ENCODE measurements around the gene RANBP9.

The RANBP9 gene

DNA sequence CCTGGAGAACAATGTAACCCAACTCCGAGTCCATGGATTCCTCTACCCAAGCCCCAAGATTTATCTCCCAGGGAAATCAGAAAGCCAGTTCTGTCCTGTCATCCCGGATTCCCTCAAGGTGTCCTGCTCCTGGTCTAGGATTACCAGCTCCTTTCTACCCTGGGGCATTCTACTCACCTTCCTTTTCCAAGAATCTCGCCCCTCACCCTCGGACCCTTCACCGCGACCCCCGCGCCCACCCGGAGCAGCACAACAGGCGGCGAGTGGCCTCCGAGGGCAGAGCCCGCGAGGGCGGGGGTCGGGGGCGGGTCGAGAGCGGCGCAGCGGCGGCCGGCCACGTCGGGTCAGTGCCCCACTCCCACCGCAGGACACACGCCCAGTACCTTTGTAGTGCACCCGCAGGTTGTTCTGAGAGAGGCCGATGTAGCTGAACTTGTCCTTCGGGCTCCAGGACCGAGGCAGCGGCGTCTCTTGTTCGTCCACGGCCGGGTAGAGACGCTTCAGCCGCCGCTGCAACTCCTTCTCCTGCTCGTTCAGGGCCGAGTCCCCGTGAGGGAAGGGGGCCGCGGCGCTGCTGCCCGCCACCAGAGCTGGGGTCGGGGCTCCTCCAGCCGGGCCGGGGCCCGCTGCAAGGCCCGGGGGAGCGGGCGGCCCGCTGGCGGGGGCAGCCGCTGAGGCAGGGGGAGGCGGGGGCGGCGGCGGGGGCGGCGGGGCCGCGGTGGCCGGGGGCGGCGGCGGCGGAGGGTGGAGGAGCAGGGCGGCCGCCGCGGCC lies 897 bp downstream of the RANBP9 start:
- no peak for DNase-seq

DNA sequence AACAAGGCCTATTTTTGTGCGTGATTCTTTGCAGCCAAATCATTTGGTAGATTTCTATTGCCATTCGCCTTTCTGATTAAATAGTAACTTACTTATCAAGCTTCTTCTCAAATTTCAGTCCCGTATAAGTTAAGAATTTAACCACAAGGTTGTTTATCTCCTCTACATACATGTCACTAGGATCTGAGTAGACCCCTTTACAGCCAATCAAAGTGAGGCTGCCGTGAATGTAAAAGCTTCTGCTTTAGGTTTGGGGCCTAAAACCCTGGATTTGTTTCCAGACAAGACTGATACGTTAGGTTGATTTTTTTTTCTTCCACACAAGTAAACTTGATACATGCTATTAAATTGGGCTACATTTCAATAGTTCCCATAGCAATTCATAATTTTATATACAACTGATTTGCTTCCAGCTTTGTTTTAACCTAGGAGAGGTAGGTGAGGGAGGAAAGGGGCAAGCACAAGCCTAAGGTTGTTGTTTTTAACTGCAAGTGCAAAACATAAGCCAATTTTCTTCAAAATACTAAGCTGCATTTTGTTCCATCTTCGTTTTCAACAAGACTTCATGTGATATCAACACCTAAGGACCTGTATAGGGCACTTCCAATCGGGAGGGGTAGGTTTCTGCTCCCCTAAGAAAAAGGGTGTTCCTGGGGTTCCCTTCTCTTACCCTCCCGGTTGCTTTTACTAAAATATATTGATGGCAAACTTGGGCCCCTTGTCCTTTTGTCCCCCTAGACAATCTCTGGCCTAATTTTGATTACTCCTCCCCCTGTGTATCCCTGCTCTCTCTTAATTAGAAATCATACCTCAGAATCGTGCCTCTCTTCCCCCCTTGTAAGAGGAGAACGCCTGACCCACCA lies 1.7 kb downstream of the RANBP9 start:
- DNase-seq: no peak

DNA sequence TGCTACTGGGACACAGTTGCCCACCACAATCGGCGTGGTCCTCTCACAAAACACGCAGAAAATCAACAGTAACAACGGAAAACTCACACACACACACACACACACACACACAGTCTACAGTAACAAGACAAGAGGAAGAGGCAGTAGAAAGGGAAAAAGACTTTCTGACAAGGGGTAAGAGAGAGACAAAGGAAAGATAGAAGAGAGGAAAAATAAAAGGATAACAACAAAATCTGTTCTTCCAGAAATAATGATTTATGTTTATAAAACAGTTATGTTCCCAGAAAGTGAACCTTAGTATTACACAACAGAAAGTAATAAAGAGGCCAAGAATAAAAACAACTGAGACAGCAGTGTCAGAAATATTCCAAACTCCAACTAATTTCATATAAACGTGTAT lies 2.9 kb downstream of the RANBP9 start:
- no peak for DNase-seq

DNA sequence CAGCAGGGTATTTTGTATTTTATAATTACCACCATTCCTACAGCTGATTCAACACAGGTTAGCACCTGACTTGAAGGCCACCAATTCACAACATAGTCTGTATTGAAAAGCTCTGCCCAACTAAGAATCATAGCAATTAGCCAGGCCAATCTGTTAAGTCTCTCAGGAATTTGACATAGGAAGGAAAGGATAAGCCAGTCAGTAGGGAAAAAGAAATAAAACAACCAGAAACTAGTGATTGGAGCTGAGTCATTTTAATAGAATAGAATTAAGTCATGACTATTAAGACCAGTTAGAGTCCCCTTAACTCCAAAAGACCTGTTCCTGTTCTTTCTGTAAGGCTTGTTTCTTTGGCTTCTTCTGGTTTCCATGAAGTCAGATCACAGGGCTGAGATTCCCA lies 8.1 kb downstream of the RANBP9 start:
- DNase-seq: no peak

DNA sequence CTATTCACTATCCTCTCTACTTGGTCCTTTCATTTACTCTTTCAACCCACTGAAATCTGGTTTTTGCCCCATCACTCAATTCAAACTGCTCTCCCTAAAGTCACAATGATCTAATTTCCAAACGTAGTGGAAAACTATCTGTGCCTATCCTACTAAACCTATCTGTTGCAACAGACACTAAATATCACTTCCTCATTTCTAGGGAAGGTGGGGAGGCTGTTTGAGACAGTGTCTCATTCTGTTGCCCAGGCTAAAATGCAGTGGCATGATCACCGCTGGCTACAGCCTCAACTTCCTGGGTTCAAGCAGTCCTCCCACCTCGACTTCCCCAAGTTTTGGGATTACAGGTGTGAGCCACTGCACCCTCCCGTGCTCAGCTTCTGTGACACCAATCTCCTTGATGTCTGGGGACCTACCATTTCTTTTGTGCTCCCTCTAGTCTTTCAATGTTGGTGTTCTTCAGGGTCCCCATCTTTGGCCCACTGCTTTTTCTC lies 8.8 kb downstream of the RANBP9 start:
- no peak for DNase-seq

DNA sequence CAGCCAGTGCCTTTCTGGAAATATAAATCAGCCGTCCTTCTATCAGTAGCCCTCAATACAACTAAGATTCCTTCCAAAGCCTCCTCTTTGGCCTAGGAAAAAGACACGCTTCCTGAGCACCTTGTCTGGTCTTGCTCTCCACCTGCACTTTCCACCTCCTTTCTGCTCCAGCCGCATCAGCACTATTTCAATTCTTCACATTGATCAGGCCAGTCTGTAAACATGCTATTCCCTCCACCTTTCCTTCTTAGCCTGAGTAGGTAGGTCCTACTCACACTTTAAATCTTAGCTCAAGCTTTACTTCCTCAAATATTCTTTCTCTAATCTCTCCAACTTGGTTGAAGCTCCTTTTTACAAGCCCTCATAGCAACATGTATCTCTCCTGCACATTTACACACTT lies 11.4 kb downstream of the RANBP9 start:
- DNase-seq: no peak

DNA sequence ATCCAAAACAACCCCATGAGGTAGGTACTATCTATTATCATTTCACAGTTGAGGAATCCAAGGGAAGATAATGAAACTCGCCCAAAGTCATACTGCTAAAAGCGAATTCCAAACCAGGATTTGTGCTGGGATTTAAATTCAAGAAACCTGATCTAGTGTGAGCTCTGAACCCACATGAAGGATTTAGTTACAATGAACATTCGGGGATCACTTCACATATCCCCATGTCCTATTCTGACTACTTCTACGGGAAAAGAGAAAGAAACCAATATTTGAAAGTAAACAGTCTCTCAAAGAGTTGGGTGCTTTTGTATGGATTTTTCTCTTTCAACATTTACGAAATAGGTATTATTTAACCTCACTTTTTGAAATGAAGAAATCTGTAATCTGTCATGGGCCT lies 12.9 kb downstream of the RANBP9 start:
- DNase-seq: no peak

DNA sequence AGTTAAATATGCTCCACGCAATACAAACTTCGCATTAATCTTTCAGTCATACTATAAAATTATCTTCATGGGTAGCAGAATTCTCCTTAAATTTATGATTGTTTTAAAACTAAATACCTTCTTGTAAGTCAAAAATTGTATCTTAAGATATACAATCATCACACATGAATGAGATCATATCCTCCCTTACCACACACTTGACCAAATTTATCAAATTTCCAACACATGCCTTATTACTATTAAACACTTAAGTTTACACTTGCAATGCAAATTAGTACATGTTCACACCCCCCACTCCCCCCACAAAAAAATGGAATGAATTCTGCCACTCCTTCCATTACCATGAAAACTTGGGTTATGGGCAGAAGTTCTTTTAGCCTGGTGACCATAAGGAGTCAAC lies 13.8 kb downstream of the RANBP9 start:
- DNase-seq: no peak

DNA sequence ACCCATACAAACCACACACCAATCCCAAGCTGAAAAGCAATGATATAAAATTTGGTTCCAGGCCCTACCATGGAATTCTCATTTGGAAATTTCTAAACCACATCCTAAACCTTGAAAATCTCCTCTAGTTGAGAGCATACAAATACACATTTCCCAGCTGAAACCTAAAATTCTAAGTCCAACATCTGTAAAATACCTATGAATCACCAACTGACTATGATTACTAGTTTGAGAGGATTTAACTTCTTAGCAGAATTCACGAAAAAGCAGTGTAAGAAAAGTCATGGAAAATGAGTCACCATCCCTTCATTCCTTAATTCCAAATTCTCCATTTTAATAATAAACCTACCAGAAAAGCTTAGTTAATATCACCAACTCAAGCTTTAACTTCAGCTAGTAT lies 15.4 kb downstream of the RANBP9 start:
- no peak for DNase-seq

DNA sequence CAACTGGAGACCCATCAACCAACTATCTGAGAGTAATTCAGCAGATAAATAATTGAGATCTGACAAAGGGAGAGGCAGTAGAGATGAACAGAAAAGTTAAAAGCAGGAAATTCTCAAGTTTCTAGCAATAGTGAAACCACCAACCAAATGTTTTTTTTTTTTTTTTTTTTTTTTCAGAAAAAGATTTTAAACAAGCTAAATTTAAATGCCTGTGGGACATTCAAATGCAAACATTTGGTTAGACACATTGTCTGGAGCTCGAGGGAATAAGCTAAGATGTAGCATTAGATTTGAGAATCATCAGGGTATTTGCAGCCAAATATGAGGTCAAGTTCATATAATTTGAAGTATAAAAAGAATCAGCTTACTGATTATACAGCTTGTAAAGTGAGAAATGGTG lies 16.4 kb downstream of the RANBP9 start:
- no peak for DNase-seq

DNA sequence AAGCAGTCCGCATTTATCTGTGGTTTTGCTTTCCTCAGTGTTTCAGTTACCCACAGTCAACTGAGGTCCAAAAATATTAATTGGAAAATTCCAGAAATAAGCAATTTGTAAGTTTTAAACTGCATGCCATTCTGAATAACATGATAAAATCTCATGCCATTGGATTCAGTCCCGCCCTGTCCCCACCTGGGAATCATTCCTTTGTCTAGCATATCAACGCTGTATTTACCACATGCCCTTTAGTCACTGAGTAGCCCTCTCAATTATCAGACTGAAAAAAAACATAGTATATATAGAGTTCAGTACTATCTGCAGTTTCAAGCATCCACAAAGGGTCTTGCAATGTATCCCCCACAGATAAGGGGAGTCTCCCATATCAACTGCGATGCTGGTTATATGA lies 17.1 kb downstream of the RANBP9 start:
- DNase-seq: no peak

DNA sequence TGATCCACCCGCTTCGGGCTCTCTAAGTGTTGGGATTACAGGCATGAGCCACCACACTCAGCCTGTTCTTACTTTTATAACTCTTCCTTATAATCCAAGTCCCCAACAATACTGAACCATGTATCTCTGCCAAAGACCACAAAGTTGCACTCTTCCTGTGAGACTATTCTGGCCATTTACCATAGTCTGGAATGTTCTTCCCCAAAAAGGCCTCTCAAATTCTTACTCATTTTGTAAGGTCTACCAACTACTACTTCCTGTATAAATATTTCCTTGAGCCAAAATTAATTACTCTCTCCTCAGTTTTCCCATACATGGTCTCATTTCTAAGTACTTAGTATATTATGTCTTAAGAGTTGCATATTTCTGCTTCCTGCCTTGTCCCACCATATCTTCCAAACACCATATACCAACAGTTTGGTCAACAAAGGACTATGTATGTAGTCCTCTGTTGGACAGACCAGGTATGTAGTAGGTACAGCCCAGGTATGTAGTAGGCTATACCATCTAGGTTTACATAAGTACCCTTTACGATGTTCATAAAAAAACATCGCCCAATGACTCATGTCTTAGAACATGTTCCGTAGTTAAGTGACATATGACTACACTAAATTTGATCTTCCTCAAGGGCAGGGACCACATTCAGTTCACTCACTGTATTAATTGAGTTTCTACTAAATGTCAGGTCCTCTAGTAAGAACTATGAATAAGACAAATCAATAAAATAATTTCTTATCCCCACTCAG lies 22.0 kb downstream of the RANBP9 start:
- DNase-seq: no peak

DNA sequence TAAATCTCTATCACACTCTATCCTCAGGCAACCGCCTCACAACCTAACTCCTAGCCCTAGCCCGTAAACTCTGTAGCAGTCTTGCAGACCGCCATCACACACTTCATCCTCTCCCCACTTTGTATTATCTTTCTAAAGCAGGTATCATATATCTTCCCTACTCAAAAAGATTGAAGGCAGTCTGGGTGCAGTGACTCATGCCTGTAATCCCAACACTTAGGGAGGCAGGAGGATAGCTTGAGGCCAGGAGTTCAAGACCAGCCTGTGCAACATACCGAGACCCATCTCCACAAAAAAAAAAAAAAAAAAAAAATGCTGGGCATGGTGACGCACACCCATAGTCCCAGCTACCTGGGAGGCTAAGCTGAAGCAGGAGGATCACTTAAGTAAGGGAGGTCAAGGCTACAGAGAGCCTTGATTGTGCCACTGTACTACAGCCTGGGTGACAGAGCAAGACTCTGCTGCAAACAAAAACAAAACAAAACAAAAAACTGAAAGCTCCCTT lies 22.9 kb downstream of the RANBP9 start:
- no peak for DNase-seq

DNA sequence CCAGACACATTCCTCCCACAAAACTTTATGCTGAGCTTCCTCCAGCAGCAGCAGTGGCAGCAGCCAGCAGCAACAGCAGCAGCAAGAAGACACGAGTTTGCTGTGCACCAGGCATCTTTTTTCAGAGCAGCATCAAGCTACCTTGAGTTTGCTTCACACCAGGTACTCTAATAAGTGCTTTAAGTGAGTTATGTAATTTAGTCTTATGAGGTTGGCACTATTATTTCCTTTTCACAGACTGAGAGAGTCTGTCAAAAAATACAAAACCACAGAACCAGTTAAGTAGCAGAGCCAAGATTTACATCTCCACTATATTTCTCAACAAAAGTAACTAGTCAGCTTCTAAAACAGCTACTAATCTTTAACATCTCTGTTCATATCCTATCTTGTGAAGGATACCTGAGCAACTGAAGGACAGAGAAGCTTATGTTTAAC lies 23.7 kb downstream of the RANBP9 start:
- DNase-seq: no peak

DNA sequence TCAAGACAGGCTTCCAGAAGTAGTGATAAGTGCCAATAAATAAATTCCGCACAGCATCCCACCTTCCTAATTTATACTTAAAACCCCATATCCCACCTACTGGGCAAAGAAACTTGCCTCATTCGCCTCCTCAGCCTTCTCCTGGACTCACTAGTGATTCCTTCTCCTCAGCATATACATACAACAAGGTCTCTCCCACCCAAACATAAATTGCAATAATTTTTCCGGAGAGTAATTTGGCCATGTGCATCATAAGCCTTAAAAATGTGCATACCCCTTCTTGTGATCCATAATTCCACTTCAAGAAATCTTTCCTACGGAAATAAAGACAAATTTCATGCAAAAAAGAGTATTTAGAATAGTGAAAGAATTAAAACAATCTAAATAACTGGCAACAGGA lies 26.8 kb downstream of the RANBP9 start:
- DNase-seq: no peak

DNA sequence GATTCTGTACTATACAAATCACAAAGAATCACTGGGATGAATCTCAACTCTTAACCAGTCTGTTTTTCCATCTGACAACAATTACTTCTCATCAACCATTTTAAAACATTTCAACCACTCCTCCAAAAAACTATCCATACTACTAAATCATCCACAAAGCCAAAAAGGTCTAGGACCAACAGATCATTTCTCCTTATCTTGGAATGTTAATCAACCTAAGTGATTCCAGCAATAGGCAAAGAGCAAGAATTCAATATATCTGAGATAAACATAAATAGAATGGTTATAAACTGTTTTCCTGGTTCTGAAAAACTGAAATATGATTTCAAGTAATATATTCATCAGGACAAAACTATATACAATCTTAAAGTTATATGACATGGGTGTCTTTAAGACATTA lies 28.6 kb downstream of the RANBP9 start:
- no peak for DNase-seq

DNA sequence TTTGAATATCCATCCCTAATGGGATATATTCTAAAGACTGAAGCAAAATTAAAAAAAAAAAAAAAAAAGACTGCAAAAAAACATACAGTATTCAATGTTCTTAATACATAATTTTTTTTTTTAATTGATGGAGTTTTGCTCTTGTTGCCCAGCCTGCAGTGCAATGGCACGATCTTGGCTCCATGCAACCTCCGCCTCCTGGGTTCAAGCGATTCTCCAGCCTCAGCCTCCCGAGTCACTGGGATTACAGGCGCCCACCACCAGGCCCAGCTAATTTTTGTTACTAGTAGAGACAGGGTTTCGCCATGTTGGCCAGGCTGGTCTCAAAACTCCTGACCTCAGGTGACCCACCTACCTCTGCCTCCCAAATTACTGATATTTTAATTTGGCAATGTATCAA lies 29.3 kb downstream of the RANBP9 start:
- no peak for DNase-seq

DNA sequence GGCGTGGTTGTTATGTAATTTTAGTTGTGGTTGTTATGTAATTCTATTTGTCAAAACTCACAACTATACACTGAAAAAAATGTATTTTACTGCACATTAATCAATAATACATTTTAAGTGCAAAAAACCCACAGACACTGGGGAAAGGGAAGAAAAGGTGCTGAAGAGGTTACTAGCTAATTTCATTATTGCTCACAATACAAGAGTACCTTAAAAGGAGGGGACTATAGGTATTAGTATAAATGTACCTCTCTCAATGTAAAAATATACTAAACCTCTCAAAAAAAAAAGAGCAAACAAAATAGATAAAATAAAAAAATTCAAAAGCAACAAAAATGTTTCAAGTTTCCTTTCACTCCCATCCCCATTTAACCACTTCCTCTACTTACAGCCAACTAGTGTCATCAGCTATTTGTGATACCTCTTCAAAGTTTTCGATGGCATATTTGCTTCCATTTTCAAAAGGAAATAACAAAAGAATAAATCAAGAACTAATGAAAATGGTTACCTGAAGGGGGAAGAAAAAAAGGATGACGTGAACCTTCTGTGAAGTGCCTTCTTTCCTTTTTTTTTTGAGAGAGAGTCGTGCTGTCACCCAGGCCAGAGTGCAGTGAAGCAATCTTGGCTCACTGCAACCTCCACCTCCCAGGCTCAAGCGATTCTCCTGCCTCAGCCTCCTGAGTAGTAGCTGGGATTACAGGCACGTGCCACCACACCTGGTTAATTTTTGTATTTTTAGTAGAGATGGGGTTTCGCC lies 30.2 kb downstream of the RANBP9 start:
- DNase-seq: no peak

DNA sequence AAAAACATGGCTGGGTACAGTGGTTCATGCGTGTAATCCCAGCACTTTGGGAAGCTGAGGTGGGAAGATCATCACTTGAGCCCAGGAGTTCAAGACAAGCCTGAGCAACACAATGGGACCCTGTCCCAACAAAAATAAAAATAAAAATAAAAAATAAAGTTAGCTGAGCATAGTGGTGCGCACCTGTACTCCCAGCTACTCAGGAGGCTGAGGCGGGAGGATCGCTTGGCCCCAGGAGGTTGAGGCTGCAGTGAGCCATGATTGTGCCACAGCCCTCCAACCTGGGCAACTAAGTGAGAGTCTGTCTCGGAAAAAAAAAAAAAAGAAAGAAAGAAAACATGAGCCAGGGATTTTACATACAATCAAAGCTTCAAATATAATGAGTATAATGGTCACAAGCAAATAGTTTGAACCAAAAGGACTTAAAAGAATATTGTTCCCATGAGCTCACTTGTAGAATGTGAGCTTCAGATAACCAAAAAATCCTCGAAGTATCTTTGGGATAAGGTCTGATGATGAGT lies 31.1 kb downstream of the RANBP9 start:
- no peak for DNase-seq

DNA sequence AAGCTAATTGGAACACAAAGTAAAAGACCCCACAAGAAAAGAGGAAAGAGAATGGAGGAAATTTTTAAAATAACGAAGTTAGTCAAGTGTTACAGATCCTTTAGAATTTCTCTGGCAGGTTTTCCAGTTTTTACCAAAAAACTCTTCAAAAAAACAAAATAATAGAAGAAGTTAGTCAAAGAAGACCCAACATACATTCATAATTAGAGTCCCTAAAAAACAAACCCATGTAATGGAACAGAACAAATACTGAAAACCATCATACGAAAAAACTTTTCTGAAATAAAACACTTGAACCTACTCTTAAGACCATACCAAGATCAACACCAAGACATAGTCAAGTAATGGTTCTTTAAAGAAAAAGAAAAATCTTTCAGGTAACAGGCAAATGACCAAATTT lies 31.6 kb downstream of the RANBP9 start:
- no peak for DNase-seq

DNA sequence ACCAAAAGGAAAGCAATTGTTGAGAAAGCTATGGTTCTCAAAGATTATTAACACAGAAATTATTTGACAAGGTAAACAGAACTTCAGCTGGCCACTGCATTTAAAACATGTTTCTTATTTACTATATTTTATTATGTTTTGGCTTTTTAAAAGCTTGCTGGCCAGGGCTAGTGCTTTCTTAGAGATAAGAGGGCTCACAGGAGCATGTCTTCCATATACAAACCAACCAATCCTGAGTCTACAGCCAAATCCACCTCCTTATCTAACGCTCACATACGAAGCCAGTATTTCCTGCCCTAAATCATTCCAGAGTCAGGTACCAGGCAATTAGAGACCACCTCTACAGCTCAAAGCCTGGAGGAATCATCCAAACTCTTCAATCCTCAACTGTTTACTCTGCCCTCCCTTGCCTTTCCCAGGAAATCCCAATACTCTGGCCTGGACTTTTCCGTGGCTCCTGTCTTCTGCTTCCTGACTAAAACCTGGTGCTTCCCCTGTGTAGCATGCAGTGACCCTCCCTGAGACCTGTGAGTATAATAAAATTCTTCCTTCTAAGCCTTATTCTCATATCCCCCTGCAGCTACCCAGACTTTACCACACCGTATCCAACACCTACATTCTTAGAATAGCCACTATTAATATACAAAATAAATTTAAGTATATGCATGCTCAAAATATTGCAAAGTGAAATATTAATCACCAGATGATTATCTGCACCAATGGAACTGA lies 33.2 kb downstream of the RANBP9 start:
- no peak for DNase-seq

DNA sequence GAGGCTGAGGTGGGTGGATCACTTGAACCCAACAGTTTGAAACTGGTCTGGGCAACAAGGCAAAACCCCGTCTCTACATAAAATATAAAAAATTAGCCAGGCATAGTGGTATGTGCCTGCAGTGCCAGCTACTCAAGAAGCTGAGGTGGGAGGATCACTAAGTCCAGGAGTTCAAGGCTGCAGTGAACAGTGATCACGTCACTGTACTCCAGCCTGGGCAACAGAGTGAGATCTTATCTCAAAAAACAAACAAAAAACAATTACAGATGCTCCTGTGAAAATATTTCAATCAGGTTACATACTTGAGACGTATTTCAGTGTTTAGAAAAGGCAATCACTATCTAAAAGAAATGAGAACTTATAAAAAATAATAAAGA lies 33.8 kb downstream of the RANBP9 start:
- no peak for DNase-seq
